Activated naive CD4-positive, alpha-beta T cell treated with anti-CD3 and anti-CD28 coated beads, Interleukin-2, amount 50 U/mL, for 16 hours (primary cell): ENCODE data around the gene RNPEP.
"Not testable (repeated sequence)": the region's sequence is repeated elsewhere in the genome, so short reads cannot be mapped to it uniquely, and the experiment has no call there.

Experiments
- DNase-seq: peaks from one replicate; pipeline ENCODE4 v3.0.0-alpha.2; 2020

The RNPEP gene

DNA sequence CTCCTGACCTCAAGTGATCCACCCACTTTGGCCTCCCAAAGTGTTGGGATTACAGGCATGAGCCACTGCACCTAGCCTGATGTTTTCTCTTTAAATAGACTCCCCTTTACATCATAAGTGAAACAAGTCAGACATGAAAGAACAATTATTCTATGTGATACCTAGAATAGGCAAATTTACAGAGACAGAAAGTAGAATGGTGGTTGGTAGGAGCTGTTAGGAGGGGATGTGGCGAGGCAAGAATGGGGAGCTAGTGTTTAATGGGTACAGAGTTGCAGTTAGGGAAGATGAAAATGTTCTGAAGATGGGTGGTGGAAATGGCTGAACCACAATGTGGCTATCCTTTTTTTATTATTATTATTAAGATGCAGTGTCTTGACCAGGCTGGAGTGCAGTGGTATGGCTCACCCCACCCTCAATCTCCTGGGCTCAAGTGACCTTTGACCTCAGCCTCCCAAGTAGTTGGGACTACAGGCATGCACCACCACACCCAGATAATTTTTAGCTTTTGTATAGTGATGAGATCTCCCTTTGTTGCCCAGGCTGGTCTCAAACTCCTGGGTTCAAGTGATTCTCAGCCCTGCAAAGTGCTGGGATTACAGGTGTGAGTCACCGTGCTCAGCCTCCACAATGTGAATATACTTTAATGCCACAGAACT, 56.4 kb downstream of the RNPEP start:
- no peak for DNase-seq

DNA sequence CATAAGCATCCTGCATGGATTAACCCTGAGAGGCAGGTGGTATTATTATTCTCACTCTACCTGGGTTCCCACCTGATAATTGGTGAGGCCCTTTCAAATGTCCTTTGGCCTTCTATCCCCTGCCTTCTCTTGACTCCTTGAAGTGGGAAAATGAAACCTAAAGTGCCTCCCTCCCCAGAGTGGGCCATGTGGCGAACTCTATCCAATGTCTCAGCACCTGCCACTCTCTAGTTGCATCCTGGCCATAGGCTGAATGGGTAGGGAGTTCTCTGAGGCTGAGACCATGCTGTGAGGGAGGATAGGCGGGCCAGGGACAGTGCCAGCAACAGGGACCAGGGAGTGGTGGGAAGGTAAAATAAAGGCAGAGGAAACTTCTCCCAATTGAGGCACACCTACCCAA, 63.3 kb downstream of the RNPEP start:
- DNase-seq: no peak

DNA sequence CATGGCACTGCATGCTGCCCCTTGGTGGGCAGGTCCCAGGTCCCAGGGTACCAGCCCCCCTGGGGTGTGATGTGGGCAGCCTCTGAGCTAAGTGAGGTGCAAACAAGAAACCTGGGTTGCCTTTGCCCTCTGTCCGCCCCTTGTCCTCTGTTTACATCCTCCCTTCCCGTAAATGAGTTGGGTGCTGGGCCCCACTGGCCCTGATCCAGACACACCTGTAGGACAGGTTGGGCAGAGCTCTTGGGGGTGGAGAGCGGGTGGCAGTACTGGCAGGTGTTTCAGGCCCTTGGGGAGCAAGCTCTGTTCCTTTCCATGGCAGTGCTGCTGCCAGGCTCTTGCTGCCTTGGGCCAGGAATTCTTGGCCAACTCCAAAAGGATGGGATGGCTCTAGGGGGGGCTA, 63.8 kb downstream of the RNPEP start:
- DNase-seq: no peak

DNA sequence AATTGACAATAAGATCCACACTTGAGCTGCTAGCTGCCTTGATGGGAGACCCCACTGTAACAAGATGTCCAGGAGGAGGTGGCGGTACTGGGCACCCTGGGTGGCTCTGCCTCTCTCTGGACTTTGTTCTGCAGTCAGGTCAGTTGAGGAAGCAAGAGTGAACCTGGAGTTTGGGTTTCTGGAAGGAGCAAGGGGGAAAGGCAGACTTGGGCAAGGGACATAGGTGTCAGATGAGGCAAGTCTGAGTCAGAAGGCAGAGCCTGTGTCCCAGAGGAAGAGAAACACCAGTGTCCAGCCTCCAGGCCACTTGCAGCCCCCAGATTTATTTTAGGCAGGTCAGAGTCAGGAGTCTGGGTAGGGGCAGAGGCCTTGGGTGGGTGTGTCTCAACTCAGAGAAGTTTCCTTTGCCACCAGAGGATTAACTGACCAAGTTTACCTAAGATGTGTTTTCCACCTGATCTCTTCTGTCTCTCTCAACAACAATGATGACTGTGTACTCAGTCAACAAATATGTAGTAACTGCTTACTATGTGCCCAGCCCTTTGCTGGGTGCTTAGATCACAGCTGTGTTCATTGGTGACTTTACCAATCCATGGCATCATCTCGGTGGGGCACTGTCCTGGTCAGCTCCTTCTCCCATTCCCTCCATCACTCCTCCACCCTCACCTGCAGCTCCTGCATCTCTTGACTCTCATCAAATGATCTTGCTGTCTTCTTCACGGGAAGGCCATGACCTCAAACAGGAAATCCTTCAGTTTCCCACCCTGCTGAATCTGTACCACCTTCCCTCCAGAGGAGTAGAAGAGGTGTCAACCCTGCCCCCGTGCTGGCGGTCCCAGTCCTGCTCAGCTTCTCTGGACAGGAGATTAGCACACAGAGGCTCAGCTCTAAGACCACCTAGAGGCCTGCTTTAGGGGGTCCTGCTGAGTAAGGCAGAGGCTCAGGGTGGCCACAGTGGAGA, 64.6 kb downstream of the RNPEP start:
- no peak for DNase-seq

DNA sequence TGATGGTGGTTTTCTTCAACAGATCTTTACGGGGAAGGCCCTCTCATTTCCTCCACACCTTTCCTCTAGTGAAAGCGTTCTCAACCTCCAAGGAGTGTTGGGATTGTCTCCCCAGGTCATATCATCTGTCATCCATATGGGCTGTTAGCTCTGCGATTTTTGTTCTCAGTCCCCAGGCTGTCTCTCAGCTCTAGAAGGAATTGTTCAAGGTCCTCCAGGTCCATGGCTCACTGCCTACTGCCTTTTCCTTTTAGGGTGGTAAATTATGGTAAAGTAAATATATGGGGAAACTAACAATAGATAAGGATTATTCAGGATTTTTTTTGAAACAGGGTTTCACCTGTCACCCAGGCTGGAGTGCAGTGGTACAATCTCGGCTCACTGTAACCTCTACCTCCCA, 65.5 kb downstream of the RNPEP start:
- no peak for DNase-seq

DNA sequence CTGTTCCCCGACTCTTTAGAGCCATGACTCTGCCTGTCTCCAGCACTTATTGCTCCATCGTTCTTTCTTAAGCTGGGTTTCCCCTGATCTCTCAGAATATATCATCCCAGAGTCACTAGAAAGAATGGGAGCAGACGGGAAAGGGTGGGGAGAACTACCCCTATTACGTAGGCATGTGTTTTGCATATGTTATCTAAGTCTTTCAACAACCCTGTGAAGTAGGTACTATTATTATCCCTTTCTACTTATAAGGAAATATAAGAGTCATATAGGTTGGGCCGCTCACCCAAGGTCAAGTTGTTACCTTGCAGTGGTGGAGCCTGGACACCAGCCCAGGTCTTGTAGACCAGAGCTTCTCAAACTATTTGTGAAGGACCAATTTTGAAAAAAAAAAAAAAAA, 66.7 kb downstream of the RNPEP start:
- no peak for DNase-seq

DNA sequence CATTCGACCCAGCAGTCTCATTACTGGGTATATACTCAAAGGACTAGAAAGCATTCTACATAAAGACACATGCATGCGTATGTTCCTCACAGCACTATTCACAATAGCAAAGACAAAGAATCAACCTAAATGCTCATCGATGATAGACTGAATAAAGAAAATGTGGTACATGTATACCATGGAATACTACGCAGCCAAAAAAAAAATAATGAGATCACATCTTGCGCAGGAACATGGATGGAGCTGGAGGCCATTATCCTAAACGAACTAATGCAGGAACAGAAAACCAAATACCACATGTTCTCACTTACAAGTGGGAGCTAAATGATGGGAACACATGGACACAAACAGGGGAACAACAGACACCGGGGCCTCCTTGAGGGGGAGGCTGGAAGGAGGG, 71.6 kb downstream of the RNPEP start:
- DNase-seq: no peak

DNA sequence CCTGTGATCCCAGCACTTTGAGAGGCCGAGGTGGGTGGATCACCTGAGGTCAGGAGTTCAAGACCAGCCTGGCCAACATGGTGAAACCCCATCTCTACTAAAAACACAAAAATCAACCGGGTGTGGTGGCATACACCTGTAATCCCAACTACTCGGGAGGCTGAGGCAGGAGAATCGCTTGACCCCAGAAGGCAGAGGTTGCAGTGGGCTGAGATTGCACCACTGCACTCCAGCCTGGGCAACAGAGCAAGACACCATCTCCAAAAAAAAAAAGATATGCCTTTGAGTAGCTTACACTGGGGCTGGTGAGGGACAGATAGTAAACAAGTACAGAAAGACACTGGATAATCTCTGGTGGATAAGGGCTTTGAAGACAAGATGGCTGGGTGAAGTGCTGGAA, 72.2 kb downstream of the RNPEP start:
- not testable (repeated sequence) for DNase-seq
